Neural cell (in vitro differentiated cells): Measurements from ENCODE around the gene IRX4. TPM values are rescaled to one million over a fixed set of nuclear protein-coding genes. Genes with fewer than 3 reads are reported as not detected.

Experiments used
- H2AFZ ChIP-seq: fragments of 200-600, 300-800 bp; sonication (generic), shearing (Covaris generic); 2 replicates; pipeline ENCODE4 v1.6.0; 2014; ENCODE audit warnings: low read depth, mild to moderate bottlenecking, antibody characterized with exemption, low read length, moderate library complexity
- H3F3A ChIP-seq: fragments of 200-600 bp; shearing (Covaris generic); 2 replicates; pipeline ENCODE4 v1.6.1; 2016; ENCODE audit warnings: mild to moderate bottlenecking, moderate library complexity, mixed read lengths, antibody characterized with exemption, low read length; ENCODE audit not compliant: insufficient read depth, poor library complexity, severe bottlenecking
- H3K27ac ChIP-seq: fragments of 200-600, 300-800 bp; sonication (generic), shearing (Covaris generic); 2 replicates; pipeline ENCODE4 v1.5.1; 2014; ENCODE audit warnings: mild to moderate bottlenecking, low read length, moderate library complexity
- H3K27me3 ChIP-seq: fragments of 300-800, 200-600 bp; sonication (generic), shearing (Covaris generic); 2 replicates; pipeline ENCODE4 v1.6.0; 2014; ENCODE audit warnings: mild to moderate bottlenecking, low read depth, low read length, moderate library complexity; ENCODE audit not compliant: insufficient read depth
- H3K36me3 ChIP-seq: fragments of 300-800, 200-600 bp; sonication (generic), shearing (Covaris generic); 2 replicates; pipeline ENCODE4 v1.5.1; 2014; ENCODE audit warnings: mild to moderate bottlenecking, antibody characterized with exemption, low read length, moderate library complexity; ENCODE audit not compliant: insufficient read depth
- H3K4me2 ChIP-seq: fragments of 300-800, 200-600 bp; sonication (generic), shearing (Covaris generic); 2 replicates; pipeline ENCODE4 v1.6.0; 2014; ENCODE audit warnings: mild to moderate bottlenecking, low read length
- H3K4me3 ChIP-seq: fragments of 300-800, 200-600 bp; sonication (generic), shearing (Covaris generic); 2 replicates; pipeline ENCODE4 v1.5.1; 2014; ENCODE audit warnings: mild to moderate bottlenecking, low read length, moderate library complexity
- H3K79me2 ChIP-seq: fragments of 200-600 bp; shearing (Covaris generic); replicated peaks from 2 replicates; pipeline ENCODE4 v1.6.0; 2014; ENCODE audit warnings: mild to moderate bottlenecking, low read length, moderate library complexity; ENCODE audit not compliant: insufficient read depth
- H3K9ac ChIP-seq: fragments of 300-800, 200-600 bp; sonication (generic), shearing (Covaris generic); 2 replicates; pipeline ENCODE4 v1.6.1; 2016; ENCODE audit warnings: mild to moderate bottlenecking, low read length, mixed read lengths
- H3K9me2 ChIP-seq: fragments of 200-600 bp; shearing (Covaris generic); 2 replicates; pipeline ENCODE4 v1.6.1; 2016; ENCODE audit warnings: mild to moderate bottlenecking, low read length, mixed read lengths; ENCODE audit not compliant: insufficient read depth
- H3K9me3 ChIP-seq: fragments of 200-600, 300-800 bp; sonication (generic), shearing (Covaris generic); 2 replicates; pipeline ENCODE4 v1.6.1; 2016; ENCODE audit warnings: mild to moderate bottlenecking, mixed run types, low read length, moderate library complexity, mixed read lengths
- H4K20me1 ChIP-seq: fragments of 200-600 bp; shearing (Covaris generic); 2 replicates; pipeline ENCODE4 v1.6.1; 2016; ENCODE audit warnings: mild to moderate bottlenecking, mixed run types; ENCODE audit not compliant: insufficient read depth
- EP300 ChIP-seq: fragments of 450-650 bp; conservative IDR thresholded peaks from 2 replicates; pipeline ENCODE4 v1.6.1; 2014; ENCODE audit warnings: antibody characterized with exemption, mild to moderate bottlenecking, moderate library complexity; ENCODE audit not compliant: poor library complexity, severe bottlenecking
- EZH2 ChIP-seq: fragments of 200-600, 300-800 bp; shearing (Covaris generic), sonication (generic); IDR thresholded peaks from 2 replicates; pipeline ENCODE4 v1.6.1; 2014; ENCODE audit warnings: antibody characterized with exemption, low read length, borderline replicate concordance, mild to moderate bottlenecking; ENCODE audit not compliant: insufficient read depth, poor library complexity, severe bottlenecking
- MXI1 ChIP-seq: fragments of 450-650 bp; conservative IDR thresholded peaks from 2 replicates; pipeline ENCODE4 v1.6.1; 2014; ENCODE audit warnings: antibody characterized with exemption, mild to moderate bottlenecking; ENCODE audit not compliant: poor library complexity, severe bottlenecking
- POLR2AphosphoS5 ChIP-seq: IDR thresholded peaks from 2 replicates; pipeline ENCODE4 v1.6.1; 2012
- RAD21 ChIP-seq: fragments of 450-650 bp; conservative IDR thresholded peaks from 2 replicates; pipeline ENCODE4 v1.6.1; 2014; ENCODE audit warnings: antibody characterized with exemption, mild to moderate bottlenecking, moderate library complexity
- SMC3 ChIP-seq: fragments of 450-650 bp; conservative IDR thresholded peaks from 2 replicates; pipeline ENCODE4 v1.6.1; 2014; ENCODE audit warnings: antibody characterized with exemption, mild to moderate bottlenecking, moderate library complexity; ENCODE audit not compliant: poor library complexity
- TAF1 ChIP-seq: IDR thresholded peaks from 2 replicates; pipeline ENCODE4 v1.6.1; 2012; ENCODE audit warnings: low read depth
- polyA plus RNA-seq: library from polyadenylated mRNA; depleted of rRNA; stranded (reverse); fragments of >200 nt; gene quantifications from 2 replicates; pipeline ENCODE4 v1.2.3, GENCODE V29; 2014
- TF ChIP-seq, protein P1 (sequence below): IDR thresholded peaks from 2 replicates; pipeline ENCODE4 v1.6.1; 2012; ENCODE audit warnings: borderline replicate concordance
- TF ChIP-seq, protein P2 (sequence below): fragments of 450-650 bp; IDR thresholded peaks from 2 replicates; pipeline ENCODE4 v1.5.1; 2014; ENCODE audit warnings: antibody characterized with exemption, mild to moderate bottlenecking, moderate library complexity; ENCODE audit not compliant: poor library complexity, severe bottlenecking

IRX4 gene
- polyA plus RNA-seq, 1 donor from 2014 or later, result not detected

GRCh38 chr5:1855075-1855474 lies 27.6 kb downstream of the IRX4 start:
- H3K9me3 ChIP-seq, result no peaks in the 10 kb centered on the region
- H3K4me2 ChIP-seq, result no peak overlapping the region
- no peaks in the 10 kb centered on the region for H4K20me1 ChIP-seq
- H3F3A ChIP-seq, result no peaks in the 10 kb centered on the region
- no peak overlapping the region for H3K9ac ChIP-seq
- no peaks in the 10 kb centered on the region for H3K36me3 ChIP-seq
- peaks cover 33% of the 10 kb centered on the region for H3K27me3 ChIP-seq
- H2AFZ ChIP-seq, result no peak overlapping the region
- TF ChIP-seq, protein P1, sequence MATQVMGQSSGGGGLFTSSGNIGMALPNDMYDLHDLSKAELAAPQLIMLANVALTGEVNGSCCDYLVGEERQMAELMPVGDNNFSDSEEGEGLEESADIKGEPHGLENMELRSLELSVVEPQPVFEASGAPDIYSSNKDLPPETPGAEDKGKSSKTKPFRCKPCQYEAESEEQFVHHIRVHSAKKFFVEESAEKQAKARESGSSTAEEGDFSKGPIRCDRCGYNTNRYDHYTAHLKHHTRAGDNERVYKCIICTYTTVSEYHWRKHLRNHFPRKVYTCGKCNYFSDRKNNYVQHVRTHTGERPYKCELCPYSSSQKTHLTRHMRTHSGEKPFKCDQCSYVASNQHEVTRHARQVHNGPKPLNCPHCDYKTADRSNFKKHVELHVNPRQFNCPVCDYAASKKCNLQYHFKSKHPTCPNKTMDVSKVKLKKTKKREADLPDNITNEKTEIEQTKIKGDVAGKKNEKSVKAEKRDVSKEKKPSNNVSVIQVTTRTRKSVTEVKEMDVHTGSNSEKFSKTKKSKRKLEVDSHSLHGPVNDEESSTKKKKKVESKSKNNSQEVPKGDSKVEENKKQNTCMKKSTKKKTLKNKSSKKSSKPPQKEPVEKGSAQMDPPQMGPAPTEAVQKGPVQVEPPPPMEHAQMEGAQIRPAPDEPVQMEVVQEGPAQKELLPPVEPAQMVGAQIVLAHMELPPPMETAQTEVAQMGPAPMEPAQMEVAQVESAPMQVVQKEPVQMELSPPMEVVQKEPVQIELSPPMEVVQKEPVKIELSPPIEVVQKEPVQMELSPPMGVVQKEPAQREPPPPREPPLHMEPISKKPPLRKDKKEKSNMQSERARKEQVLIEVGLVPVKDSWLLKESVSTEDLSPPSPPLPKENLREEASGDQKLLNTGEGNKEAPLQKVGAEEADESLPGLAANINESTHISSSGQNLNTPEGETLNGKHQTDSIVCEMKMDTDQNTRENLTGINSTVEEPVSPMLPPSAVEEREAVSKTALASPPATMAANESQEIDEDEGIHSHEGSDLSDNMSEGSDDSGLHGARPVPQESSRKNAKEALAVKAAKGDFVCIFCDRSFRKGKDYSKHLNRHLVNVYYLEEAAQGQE, result no peak
- TF ChIP-seq EZH2, result no peak
- TF ChIP-seq TAF1, result no peak
- no peak for TF ChIP-seq EP300
- no peak for TF ChIP-seq RAD21
- no peak for TF ChIP-seq MXI1
- TF ChIP-seq POLR2AphosphoS5, result no peak
- H3K9me2 ChIP-seq, result no peaks in the 10 kb centered on the region
- H3K79me2 ChIP-seq, result no peaks in the 10 kb centered on the region
- H3K4me3 ChIP-seq, result no peak overlapping the region
- no peak overlapping the region for H3K27ac ChIP-seq

GRCh38 chr5:1853531-1853930 lies 29.2 kb downstream of the IRX4 start:
- Histone ChIP-seq H3K79me2 (no peaks in the 10 kb centered on the region), H3K36me3 (no peaks in the 10 kb centered on the region), H3K27me3 (peaks cover 43% of the 10 kb centered on the region), H3K27ac (no peak overlapping the region), H3K9me2 (no peaks in the 10 kb centered on the region), H3K9ac (no peak overlapping the region), H2AFZ (no peak overlapping the region), H3K4me2 (no peak overlapping the region), H3K4me3 (no peak overlapping the region), H3K9me3 (no peaks in the 10 kb centered on the region), H4K20me1 (no peaks in the 10 kb centered on the region), H3F3A (no peaks in the 10 kb centered on the region)
- TF ChIP-seq, protein P1, result no peak
- TF ChIP-seq RAD21, result no peak
- no peak for TF ChIP-seq TAF1
- TF ChIP-seq, protein P2, sequence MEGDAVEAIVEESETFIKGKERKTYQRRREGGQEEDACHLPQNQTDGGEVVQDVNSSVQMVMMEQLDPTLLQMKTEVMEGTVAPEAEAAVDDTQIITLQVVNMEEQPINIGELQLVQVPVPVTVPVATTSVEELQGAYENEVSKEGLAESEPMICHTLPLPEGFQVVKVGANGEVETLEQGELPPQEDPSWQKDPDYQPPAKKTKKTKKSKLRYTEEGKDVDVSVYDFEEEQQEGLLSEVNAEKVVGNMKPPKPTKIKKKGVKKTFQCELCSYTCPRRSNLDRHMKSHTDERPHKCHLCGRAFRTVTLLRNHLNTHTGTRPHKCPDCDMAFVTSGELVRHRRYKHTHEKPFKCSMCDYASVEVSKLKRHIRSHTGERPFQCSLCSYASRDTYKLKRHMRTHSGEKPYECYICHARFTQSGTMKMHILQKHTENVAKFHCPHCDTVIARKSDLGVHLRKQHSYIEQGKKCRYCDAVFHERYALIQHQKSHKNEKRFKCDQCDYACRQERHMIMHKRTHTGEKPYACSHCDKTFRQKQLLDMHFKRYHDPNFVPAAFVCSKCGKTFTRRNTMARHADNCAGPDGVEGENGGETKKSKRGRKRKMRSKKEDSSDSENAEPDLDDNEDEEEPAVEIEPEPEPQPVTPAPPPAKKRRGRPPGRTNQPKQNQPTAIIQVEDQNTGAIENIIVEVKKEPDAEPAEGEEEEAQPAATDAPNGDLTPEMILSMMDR, result no peak
- TF ChIP-seq EP300, result no peak
- no peak for TF ChIP-seq MXI1
- no peak for TF ChIP-seq POLR2AphosphoS5
- TF ChIP-seq SMC3, result no peak
- TF ChIP-seq EZH2, result no peak
